Measurements from ENCODE around the gene AKAP8L. TPM values are rescaled to one million over a fixed set of nuclear protein-coding genes. Genes with fewer than 3 reads are reported as not detected.
A peak's percentile ranks its signal among the peaks of the same experiment; 100 is the strongest.

AKAP8L gene
- total RNA-seq, 1 experiment from 2014 or later = 123 TPM

GRCh38 chr19:15381429-15381828, 37.4 kb downstream of the AKAP8L start:
- Histone ChIP-seq H3K23ac (ENCODE audit: insufficient read length, low read depth, low read length) (no peak overlapping the region), H2BK5ac (ENCODE audit: insufficient read length, low read length) (no peak overlapping the region)

More at GRCh38 chr19:15381429-15381828, 37.4 kb downstream of the AKAP8L start:
- H3K27me3 Mint-ChIP-seq (ENCODE audit: low read depth) = no peaks in the 10 kb centered on the region; the same call in 1 of the 2 replicates
- no peaks in the 10 kb centered on the region; a peak in 1 of 5 replicates for H3K9me3 Mint-ChIP-seq
- H3K4me1 Mint-ChIP-seq = peaks cover 28 to 31% of the 10 kb centered on the region in 2 experiments
- Histone ChIP-seq H4K5ac (ENCODE audit: insufficient read length, low read depth, low read length) (no peak overlapping the region), H3K4me1 (ENCODE audit: insufficient read depth, low read length) (peaks cover 2% of the 10 kb centered on the region; the same call in 1 of the 2 replicates), H4K20me1 (ENCODE audit: control insufficient read depth, insufficient read depth, insufficient read length) (no peaks in the 10 kb centered on the region), H4K8ac (replicated peaks; ENCODE audit: insufficient read length, low read depth, low read length) (no peak overlapping the region), H3K9me3 (ENCODE audit: control insufficient read depth, low read depth, low read length) (no peaks in the 10 kb centered on the region), H3K23me2 (ENCODE audit: insufficient read length, low read depth, low read length, poor library complexity, severe bottlenecking) (peaks cover 8% of the 10 kb centered on the region), H3K56ac (ENCODE audit: insufficient read length, low read depth, low read length) (no peak overlapping the region), H2BK20ac (ENCODE audit: low read depth, low read length, poor library complexity, severe bottlenecking) (no peak overlapping the region), H3K18ac (ENCODE audit: insufficient read length, low read depth, low read length) (no peak overlapping the region), H3K27me3 (ENCODE audit: insufficient read depth, low read length) (no peaks in the 10 kb centered on the region), H4K91ac (ENCODE audit: insufficient read length, low read depth, low read length) (no peak overlapping the region), H3K27ac (ENCODE audit: insufficient read length, low read depth, low read length) (no peak overlapping the region), H3K9ac (ENCODE audit: extremely low read depth, insufficient read length, low read length) (no peak overlapping the region), H2BK12ac (ENCODE audit: insufficient read length, low read depth, low read length) (no peak overlapping the region), H2BK120ac (ENCODE audit: low read depth, low read length, poor library complexity, severe bottlenecking) (no peak overlapping the region), H3K79me1 (ENCODE audit: insufficient read depth, low read depth, low read length, poor library complexity, severe bottlenecking) (no peaks in the 10 kb centered on the region), H3K4me2 (ENCODE audit: insufficient read depth, insufficient read length, low read length) (peak overlapping the region; percentile 69), H3K14ac (ENCODE audit: insufficient read depth, low read length) (no peak overlapping the region), H2AK5ac (ENCODE audit: insufficient read length, low read length) (no peak overlapping the region), H3K79me2 (ENCODE audit: insufficient read depth, low read length) (peaks cover 22% of the 10 kb centered on the region; the same call in 1 of the 2 replicates), H2AFZ (ENCODE audit: low read length) (no peak overlapping the region), H3T11ph (ENCODE audit: low read length) (no peak overlapping the region), H3K4ac (ENCODE audit: low read depth, low read length) (no peak overlapping the region), H2BK15ac (ENCODE audit: low read depth, low read length) (no peak overlapping the region)
- H3K36me3 Mint-ChIP-seq (ENCODE audit: insufficient read depth in 1 of 3, low read depth in 3 of 3) = peaks cover 5 to 21% (median 8%) of the 10 kb centered on the region in 3 experiments; a peak in 6 of 7 replicates
- H3K4me3 Mint-ChIP-seq = peak overlapping the region; percentile 90 to 95
- TF ChIP-seq CTCF (conservative IDR thresholded peaks at IDR 0.05) = no peak
- peak overlapping the region in 2 of 3 experiments; percentile 38 to 58; a peak in 2 of 7 replicates for H3K27ac Mint-ChIP-seq
- WGBS (ENCODE audit: extremely low coverage, insufficient read length, low lambda C conversion rate) = no CpG with 5 or more reads among the region's 2 CpGs
- no peak for DNase-seq
